Activated CD8-positive, alpha-beta memory T cell treated with anti-CD3 and anti-CD28 coated beads, Interleukin-2, amount 50 U/mL, for 24 hours (primary cell): Measurements from ENCODE around the gene RASIP1.
A peak's percentile ranks its signal among the peaks of the same experiment; 100 is the strongest.

Experiments used
- DNase-seq: peaks from one replicate; pipeline ENCODE4 v3.0.0-alpha.2; 2020; ENCODE audit errors: extremely low read depth

Gene RASIP1

DNA sequence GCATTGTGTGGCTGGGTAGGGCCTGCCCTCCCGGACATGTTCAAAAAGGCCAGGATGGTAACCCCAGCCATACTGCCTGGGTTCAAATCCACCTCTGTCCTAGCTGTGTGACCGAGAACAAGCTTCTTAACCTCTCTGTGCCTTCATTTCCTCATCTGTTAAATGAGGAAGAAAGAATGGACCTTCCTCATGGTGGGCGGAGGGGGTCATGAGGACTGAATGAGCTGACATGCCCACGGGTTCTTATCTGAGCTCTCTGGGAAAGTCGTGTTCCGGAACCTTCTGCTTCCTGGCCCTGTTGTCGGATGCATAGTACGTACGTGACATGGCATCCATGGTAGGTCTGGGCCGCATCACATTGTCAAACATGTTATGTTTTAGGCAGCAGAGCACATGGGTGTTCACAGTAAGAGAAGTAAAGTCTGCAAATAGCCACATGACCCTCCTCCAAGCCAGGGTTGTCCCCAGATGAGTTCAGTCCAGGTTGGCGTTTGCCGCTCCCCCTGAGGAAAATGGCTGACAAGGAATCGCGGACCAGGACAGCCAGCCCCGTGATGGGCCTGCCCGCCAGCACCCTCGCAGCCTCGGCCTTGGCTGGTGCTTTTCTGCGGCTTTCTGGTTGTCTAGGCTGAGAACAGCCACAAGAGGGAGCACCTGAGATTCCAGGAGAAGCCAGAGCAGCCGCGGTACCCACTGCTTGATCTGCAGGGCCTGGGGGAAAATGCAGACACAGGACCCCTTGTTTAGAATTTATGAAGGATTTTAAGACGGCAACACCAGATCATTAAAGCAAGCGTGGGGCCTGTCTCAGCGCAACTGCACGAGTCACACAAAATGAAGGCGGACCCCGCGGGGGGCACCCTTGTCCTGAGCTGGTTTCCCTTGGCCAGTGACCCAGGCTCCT is 65.2 kb downstream of the RASIP1 start:
- peak; percentile 51 for DNase-seq

- no peak for DNase-seq
These were observed 66.1 kb downstream of the RASIP1 start for GRCh38 chr19:48674216-48674809.

- DNase-seq, result no peak
These were observed 66.8 kb downstream of the RASIP1 start for GRCh38 chr19:48673436-48674100.

DNA sequence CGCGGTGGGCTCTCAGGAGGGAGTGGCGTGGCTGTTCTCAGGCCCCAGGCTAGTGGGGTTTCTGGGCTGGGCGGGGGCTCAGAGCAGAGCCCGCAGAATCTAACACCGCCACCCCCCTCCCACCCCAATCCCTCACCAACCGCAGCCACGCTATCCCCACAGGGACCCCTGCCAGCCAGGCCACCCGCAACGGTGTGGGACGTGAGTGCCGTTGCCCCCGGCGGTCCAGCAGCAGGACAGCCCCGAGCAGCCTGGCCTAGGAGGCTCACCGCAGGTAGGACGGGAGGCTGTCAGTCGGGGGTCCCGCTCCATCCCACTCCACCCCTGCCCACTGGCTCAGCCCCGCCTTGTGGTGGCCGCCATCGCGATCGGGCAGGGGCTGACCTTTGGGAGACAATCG is 67.4 kb downstream of the RASIP1 start, which contains the start of gene NTN5:
Gene NTN5, minus strand, starts transcription at position 24 of the 400 bp plus-strand sequence. CDS start 2,031 bp downstream, outside the sequence.
- no peak for DNase-seq

- DNase-seq, result no peak
These were observed 68.9 kb downstream of the RASIP1 start for GRCh38 chr19:48671446-48671995.

GRCh38 chr19:48670699-48671445 is 69.5 kb downstream of the RASIP1 start:
- DNase-seq, result no peak
